ENCODE measurements around the gene SENP2. TPM values are rescaled to one million over a fixed set of nuclear protein-coding genes. Genes with fewer than 3 reads are reported as not detected.

Gene SENP2
- total and polyA plus RNA-seq, 2 experiments from 2014 or later: 29.2 to 80.3 TPM

- Mint-ChIP-seq H3K27ac (no peak overlapping the region), H3K4me3 (no peak overlapping the region), H3K27me3 (ENCODE audit: insufficient read depth, low read depth, poor library complexity) (peaks cover 7% of the 10 kb centered on the region), H3K36me3 (ENCODE audit: low read depth) (peaks cover 49% of the 10 kb centered on the region), H3K9me3 (no peaks in the 10 kb centered on the region), H3K4me1 (no peaks in the 10 kb centered on the region)
- H3K27me3 ChIP-seq (ENCODE audit: insufficient read depth): no peaks in the 10 kb centered on the region
- peaks cover 29% of the 10 kb centered on the region for H3K36me3 ChIP-seq (ENCODE audit: insufficient read depth)
- no peaks in the 10 kb centered on the region for H3K79me2 ChIP-seq (replicated peaks; ENCODE audit: insufficient read depth)
- no peak for DNase-seq (ENCODE audit: low spot score)
- no peak overlapping the region for H3K27ac ChIP-seq (ENCODE audit: low read depth)
- no peak for TF ChIP-seq POLR2AphosphoS5 (IDR thresholded peaks at IDR 0.05; ENCODE audit: low read depth)
- TF ChIP-seq ZNF462 (CRISPR knock-in tag; IDR thresholded peaks at IDR 0.05): no peak
- no peak for TF ChIP-seq ZNF331 (CRISPR knock-in tag; IDR thresholded peaks at IDR 0.05; ENCODE audit: low read depth)
- no peak for TF ChIP-seq NANOG (IDR thresholded peaks at IDR 0.05; ENCODE audit: borderline replicate concordance)
- TF ChIP-seq CTCF (conservative IDR thresholded peaks at IDR 0.05; ENCODE audit: low read depth in 2 of 2): no peak
- TF ChIP-seq JUNB (IDR thresholded peaks at IDR 0.05; ENCODE audit: unreplicated experiment): no peak
- TF ChIP-seq REST (IDR thresholded peaks at IDR 0.05; ENCODE audit: unreplicated experiment): no peak
- no peak for TF ChIP-seq CREB1 (CRISPR knock-in tag; IDR thresholded peaks at IDR 0.05; ENCODE audit: low read depth)
- no peak for TF ChIP-seq EZH2 (IDR thresholded peaks at IDR 0.05; ENCODE audit: low read depth, unreplicated experiment)
- TF ChIP-seq ZNF114 (CRISPR knock-in tag; IDR thresholded peaks at IDR 0.05): no peak
- no peak for TF ChIP-seq ETS1 (IDR thresholded peaks at IDR 0.05)
- TF ChIP-seq EZH2phosphoT487 (IDR thresholded peaks at IDR 0.05; ENCODE audit: unreplicated experiment): no peak
- TF ChIP-seq STAT1 (IDR thresholded peaks at IDR 0.05; ENCODE audit: unreplicated experiment): no peak
- no peaks in the 10 kb centered on the region for H3K9me2 ChIP-seq (ENCODE audit: insufficient read depth)
- peak; percentile 18; the same call in 2 of the 3 replicates for ATAC-seq
- peaks cover 6% of the 10 kb centered on the region; the same call in 1 of the 2 replicates for H4K20me1 ChIP-seq (replicated peaks; ENCODE audit: insufficient read depth)
- H2AFZ ChIP-seq: no peak overlapping the region
- peaks cover 8% of the 10 kb centered on the region; the same call in 1 of the 2 replicates for H3F3A ChIP-seq (replicated peaks; ENCODE audit: low read depth)
- H3K4me1 ChIP-seq (ENCODE audit: insufficient read depth): no peaks in the 10 kb centered on the region
- no peak overlapping the region for H3K4me3 ChIP-seq
- no peak overlapping the region for H3K4me2 ChIP-seq
These were observed 45.6 kb downstream of the SENP2 start for GRCh38 chr3:185631508-185632206.

All from GM23338 (cell line).